ENCODE data around the gene QSER1.

DNA sequence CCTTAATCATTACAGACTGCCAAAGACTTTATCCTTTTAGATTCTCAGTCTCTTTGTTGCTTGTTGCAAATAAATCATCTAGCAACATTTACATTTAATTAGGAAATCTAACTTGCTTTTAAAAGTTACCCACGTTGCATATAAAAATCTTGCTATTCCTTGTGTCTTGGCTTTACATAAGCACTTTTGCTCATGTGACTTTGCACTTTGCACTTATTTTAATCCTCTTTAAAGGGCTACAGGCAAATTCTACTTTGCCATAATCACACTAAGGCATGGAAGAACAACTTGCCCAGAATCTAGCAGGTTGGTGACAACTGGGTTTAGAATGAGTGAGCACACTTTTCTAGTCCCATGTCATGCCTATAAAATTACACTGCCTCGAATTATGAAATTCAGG is 37.0 kb upstream of the QSER1 start:
- TF ChIP-seq, protein P1, sequence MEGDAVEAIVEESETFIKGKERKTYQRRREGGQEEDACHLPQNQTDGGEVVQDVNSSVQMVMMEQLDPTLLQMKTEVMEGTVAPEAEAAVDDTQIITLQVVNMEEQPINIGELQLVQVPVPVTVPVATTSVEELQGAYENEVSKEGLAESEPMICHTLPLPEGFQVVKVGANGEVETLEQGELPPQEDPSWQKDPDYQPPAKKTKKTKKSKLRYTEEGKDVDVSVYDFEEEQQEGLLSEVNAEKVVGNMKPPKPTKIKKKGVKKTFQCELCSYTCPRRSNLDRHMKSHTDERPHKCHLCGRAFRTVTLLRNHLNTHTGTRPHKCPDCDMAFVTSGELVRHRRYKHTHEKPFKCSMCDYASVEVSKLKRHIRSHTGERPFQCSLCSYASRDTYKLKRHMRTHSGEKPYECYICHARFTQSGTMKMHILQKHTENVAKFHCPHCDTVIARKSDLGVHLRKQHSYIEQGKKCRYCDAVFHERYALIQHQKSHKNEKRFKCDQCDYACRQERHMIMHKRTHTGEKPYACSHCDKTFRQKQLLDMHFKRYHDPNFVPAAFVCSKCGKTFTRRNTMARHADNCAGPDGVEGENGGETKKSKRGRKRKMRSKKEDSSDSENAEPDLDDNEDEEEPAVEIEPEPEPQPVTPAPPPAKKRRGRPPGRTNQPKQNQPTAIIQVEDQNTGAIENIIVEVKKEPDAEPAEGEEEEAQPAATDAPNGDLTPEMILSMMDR (optimal IDR thresholded peaks at IDR 0.05 in 1 of 3, IDR thresholded peaks at IDR 0.05 in 1 of 3, conservative IDR thresholded peaks at IDR 0.05 in 1 of 3; ENCODE audit: extremely low read depth in 1 of 3, insufficient read depth in 2 of 3, low read length in 3 of 3): no peak
- no peak for TF ChIP-seq EZH2 (IDR thresholded peaks at IDR 0.05; ENCODE audit: low read length)

All from keratinocyte (primary cell).